Left ventricle myocardium superior (tissue), 1 donor: ENCODE results near the gene USH2A. TPM values are rescaled to one million over a fixed set of nuclear protein-coding genes. Genes with fewer than 3 reads are reported as not detected.

Experiments
- ATAC-seq: fragments of 200-7000 bp; cut with Tn5 transposase; one replicate; pipeline ENCODE4 v1.9.1; 2020; ENCODE audit warnings: mild to moderate bottlenecking, moderate library complexity
- DNase-seq: peaks from one replicate; pipeline ENCODE4 v3.0.0-alpha.2; 2020
- intact Hi-C: fragments of 100-400 bp; cut with micrococcal nuclease; formaldehyde crosslinking; loops from one replicate; pipeline ENCODE4 v1.11.0; 2022
- total RNA-seq: library from RNA; stranded (reverse); fragmentation: NEBNext Ultra II Directional; extraction: Animal tissue kit (Norgen Biotek cat#: 25700); gene quantifications from one replicate; pipeline ENCODE4 v1.2.1, GENCODE V29; 2021
- donor health status: DM: no; HTN: yes; CAD: no; lungs with severe emphysema.

USH2A gene
- total RNA-seq, 1 donor from 2014 or later = 2.3 TPM

GRCh38 chr1:215717677-215718426 lies 705.4 kb downstream of the USH2A start:
- no peak for DNase-seq
- ATAC-seq = no peak
- intact Hi-C loops = no loop called here

GRCh38 chr1:215710899-215711225 lies 712.4 kb downstream of the USH2A start:
- ATAC-seq = no peak
- intact Hi-C loops = no loop called here
- DNase-seq = no peak

DNA sequence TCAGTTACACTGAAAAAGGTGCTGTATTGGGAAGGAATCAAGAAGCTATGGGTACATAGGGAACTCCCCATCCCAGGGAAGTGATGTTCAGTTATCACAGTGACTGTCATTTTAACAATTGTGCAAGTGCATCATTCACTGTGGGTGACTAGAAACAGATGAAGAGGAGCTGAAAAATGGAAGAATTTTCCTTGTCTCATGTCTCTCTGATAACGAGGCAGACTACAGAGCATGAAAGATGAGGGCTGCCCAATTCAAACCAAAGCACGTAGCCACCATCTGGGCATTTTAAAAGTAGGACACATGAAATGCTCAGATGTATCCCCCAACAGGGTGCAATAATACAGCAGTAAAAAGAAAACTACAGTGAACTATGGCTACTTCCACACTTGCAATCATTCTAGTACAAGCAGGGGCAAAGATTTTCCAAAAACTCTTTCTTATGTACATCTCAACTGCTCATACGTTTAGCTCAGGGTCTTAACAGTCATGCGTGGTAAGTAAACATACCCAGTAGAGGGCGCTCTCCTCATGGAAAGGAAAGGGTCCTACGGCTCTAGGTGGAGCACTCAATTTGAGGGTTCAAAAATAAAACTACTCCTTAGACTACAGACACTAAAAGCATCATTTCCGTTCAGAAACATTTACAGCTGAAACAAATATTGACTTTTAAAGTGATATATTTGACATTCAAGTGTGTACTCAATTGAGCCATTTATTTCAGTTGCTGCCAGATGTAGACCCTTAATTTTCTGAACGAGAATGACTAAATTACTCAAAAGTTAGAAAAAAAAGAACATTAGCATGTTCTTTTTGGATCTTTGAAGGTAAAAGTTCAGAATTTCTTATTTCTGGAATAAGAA lies 713.0 kb downstream of the USH2A start:
- no peak for ATAC-seq
- intact Hi-C loops = no loop called here
- no peak for DNase-seq

- intact Hi-C loops = no loop called here
- ATAC-seq (no peak), DNase-seq (no peak)
Observed at GRCh38 chr1:215704089-215704860, 719.0 kb downstream of the USH2A start.

- no peak for ATAC-seq
- intact Hi-C loops = no loop called here
- no peak for DNase-seq
Observed at GRCh38 chr1:215682232-215682631, 741.0 kb downstream of the USH2A start.

DNA sequence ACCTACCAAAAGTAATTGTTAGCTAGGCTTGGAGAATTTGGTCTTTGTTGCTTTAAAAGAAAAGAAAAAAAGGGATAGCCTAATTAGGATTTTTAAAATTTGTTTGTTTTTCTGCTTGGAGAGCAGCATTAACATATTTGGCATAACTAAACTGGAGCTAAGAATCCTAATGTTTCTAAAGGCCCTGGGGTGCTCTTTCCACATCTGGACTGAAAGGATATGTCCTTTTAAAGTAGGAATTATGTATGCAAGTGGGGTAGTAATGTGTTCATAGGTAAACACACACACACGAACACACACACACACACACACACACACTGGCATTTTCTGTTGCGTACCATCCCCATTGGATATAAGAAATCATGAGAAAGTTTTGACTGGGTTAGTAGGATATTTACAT lies 742.2 kb downstream of the USH2A start:
- ATAC-seq (no peak), DNase-seq (no peak)
- intact Hi-C loops = no loop called here

GRCh38 chr1:215679231-215679630 lies 744.0 kb downstream of the USH2A start:
- DNase-seq (no peak), ATAC-seq (no peak)
- intact Hi-C loops = no loop called here

DNA sequence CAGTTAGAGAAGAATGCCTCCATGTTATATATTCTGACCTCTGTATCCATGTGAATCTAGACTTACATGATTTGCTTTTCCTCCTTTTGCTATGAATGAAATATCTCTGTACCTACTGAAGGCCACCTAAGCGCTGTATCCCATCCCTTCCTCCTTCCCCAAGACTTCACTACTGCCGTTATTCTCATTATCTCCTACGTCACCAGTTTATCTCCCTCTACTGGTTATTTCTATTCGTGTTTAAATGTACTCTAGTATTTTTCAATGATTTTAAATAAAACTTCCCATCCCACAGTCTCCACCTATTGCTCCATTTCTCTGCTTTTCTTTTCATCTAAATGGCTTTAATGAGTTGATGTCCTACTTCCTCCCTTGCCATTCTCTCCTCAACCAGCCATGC lies 746.1 kb downstream of the USH2A start:
- intact Hi-C loops = no loop called here

GRCh38 chr1:215673943-215674342 lies 749.3 kb downstream of the USH2A start:
- DNase-seq (no peak), ATAC-seq (no peak)
- intact Hi-C loops = no loop called here

More for the DNA sequence above, 746.1 kb downstream of the USH2A start:
- DNase-seq = no peak
- no peak for ATAC-seq

- ATAC-seq (no peak), DNase-seq (no peak)
- intact Hi-C loops = no loop called here
Observed at GRCh38 chr1:215672482-215672881, 750.8 kb downstream of the USH2A start.

DNA sequence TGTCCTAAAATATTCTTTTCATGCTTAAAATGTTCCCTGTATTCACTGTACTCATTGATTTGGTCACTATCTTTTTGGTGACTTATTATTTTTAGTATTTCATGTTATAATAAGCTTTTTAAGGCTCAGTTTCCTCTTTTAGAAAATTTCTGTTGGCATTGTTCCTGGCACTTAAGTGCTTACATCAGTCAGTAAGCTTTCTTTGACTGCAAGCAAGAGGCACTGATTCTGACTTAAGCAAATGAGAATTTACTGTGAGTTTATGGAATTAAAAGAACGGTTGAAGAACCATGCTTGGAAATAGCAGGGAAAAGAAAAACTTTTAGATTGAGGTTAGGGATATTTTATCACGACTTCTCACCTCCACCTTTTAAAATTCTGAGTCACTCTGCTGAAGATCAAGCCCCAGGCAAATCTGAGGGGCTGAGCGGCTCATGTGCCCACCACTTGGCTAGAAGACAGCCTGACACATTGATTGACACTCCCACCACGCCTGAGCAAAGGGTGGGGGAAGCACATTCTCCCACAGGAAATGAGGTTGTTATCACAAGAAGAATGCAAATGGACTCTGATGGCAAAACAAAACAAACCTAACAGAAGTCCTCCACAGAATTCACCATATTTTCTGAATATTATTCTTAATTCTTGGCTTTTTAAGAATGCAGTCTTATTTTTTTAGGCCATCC lies 753.3 kb downstream of the USH2A start:
- intact Hi-C loops = no loop called here
- ATAC-seq (no peak), DNase-seq (no peak)

GRCh38 chr1:215667761-215668160 lies 755.5 kb downstream of the USH2A start:
- ATAC-seq (no peak), DNase-seq (no peak)
- intact Hi-C loops = no loop called here

DNA sequence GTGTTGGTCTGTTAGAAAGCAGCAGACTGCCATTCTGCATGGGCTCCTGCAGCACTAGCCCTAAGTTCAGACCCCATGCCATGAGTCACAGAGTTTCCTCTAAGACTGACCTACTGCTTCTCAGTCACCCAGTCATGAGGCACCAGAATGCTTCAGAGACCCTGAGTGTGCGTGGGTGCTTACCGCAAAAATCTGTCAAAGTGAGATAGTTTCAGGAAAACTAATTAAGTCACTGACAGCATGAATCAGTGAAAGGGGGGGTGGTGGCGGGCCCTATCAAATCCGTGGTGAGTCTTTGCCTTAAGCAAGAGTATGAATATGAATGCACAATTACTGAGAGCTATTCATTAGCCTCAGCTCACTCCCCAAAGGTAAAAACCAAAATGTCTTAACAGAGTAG lies 758.0 kb downstream of the USH2A start:
- ATAC-seq = no peak
- intact Hi-C loops = no loop called here
- no peak for DNase-seq

- ATAC-seq = no peak
- DNase-seq = no peak
- intact Hi-C loops = no loop called here
Observed at GRCh38 chr1:215661033-215661432, 762.2 kb downstream of the USH2A start.

DNA sequence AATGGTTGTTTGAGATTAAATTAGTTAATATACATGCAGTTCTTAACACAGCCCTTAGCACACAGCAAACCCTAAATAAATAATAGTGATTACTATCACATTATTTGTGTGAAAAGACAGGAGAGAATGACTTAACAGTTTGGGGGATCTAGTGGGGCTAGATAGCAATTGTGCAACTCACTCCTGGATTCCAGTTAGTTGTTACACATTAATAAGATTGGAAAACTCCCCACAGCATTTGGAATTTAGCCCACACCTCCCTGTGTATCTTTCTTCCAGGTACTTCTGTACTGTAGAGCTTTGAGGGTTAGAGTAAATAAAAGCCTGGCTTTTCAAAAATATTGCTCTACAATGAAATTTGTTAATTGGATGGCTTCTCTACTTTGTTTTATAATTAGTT lies 763.0 kb downstream of the USH2A start:
- intact Hi-C loops = no loop called here

DNA sequence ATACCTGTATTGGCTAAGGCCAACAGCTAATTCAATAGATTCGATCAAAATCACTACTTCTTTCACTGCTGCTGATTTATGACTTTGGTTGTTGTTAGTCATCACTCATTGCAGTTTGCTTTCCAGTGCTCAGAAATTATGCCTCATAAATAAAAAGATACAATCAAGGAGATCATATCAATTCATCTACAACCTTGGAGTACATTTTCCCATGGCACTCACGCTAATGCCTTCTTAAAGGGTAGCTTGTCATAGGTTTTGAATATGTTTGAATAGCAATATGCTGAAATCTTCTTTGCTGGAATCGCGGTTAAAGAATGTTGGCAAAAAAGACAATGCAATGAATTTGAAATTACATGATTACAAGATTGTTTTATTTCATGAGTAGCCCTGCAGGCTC lies 766.2 kb downstream of the USH2A start:
- DNase-seq = no peak
- ATAC-seq = no peak
- intact Hi-C loops = no loop called here

More for the DNA sequence above, 763.0 kb downstream of the USH2A start:
- no peak for ATAC-seq
- DNase-seq = no peak

GRCh38 chr1:215652371-215652770 lies 770.9 kb downstream of the USH2A start:
- intact Hi-C loops = no loop called here
- ATAC-seq = no peak
- no peak for DNase-seq

DNA sequence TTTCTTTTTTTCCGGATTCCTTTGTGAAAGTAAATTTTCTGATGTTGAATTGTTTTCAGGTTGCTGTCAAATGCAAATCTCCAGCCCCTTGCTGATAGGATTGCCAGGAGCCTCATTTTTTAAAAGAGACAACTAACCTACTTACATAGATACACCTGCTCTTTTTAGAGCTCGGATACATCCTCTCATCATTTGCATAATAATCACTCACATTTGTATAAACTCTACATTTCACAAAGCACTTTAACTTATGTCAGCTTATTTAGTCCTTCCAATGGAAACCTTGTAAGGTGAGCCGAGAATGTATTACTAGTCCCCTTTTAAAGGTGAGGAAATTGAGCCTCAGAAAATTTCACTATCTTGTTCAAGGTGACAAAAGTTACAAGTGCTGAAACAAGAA lies 771.4 kb downstream of the USH2A start:
- no peak for DNase-seq
- ATAC-seq = no peak

DNA sequence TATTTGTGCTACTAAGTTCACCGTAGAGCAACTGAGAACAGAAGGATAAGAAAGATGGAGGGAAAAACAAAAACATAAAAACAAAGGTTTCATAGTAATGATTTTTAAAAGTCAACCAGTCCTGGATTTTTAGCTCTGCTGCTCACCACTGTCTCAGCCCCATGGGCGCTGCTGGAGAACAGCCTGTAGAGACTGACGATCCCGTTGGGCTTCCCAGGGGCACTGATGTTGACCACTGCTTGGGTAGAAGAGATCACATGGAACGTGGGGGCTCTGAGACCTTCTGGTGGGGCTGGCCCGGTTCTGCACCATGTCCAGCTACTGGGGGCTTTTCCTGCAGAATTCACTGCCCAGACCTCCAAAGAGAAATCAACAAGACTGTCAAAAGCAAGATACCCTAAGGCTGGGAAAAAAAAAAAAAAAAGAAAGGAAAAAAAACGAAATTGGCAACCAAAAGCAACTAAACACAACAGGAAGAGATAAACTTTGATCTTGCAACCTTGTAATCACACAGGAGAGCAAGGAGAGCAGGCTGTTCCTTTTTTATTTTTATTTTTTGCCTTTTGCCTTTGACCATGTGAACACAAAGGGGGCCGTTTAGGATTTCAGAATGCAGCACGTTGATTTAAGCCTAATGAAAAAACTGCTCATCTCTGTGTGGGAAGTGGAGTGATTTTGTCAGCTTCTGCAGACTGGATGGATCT lies 772.6 kb downstream of the USH2A start:
- no peak for ATAC-seq
- DNase-seq = no peak
- intact Hi-C loops = no loop called here

More for the DNA sequence above, 771.4 kb downstream of the USH2A start:
- intact Hi-C loops = no loop called here
